HL-60 (cell line): ENCODE results near the gene PHYHIPL.

Experiments
- CTCF ChIP-seq: IDR thresholded peaks from one replicate; pipeline ENCODE4 v1.5.1; 2011; ENCODE audit warnings: low read length, control low read depth, inconsistent platforms; ENCODE audit not compliant: insufficient read depth
- POLR2AphosphoS5 ChIP-seq: IDR thresholded peaks from 2 replicates; pipeline ENCODE4 v1.6.1; 2012; ENCODE audit warnings: low read depth
- REST ChIP-seq: IDR thresholded peaks from 2 replicates; pipeline ENCODE4 v1.6.1; 2012; ENCODE audit warnings: low read depth; ENCODE audit not compliant: insufficient replicate concordance

GRCh38 chr10:59234816-59235429 is 58.5 kb downstream of the PHYHIPL start:
- TF ChIP-seq CTCF (peak; percentile 26), POLR2AphosphoS5 (no peak), REST (no peak)
